ENCODE results near the gene SLC37A2. TPM values are rescaled to one million over a fixed set of nuclear protein-coding genes. Genes with fewer than 3 reads are reported as not detected.
A peak's percentile ranks its signal among the peaks of the same experiment; 100 is the strongest.

SLC37A2 gene
- total and polyA plus RNA-seq, 2 of the 4 experiments (the other 2 are of a cell fraction) = 0.72 to 1.1 TPM

GRCh38 chr11:125076378-125076945 lies 13.4 kb downstream of the SLC37A2 start:
- Histone ChIP-seq H3K4me1 (ENCODE audit: control insufficient read depth, insufficient read depth, low read length) (peaks cover under 1% of the 10 kb centered on the region; the same call in 1 of the 2 replicates), H3K9me3 (ENCODE audit: control insufficient read depth, insufficient read depth, low read length) (no peaks in the 10 kb centered on the region), H3K9ac (ENCODE audit: low read depth, low read length) (no peak overlapping the region), H2BK20ac (ENCODE audit: low read depth, low read length) (no peak overlapping the region), H3K18ac (ENCODE audit: low read depth, low read length) (no peak overlapping the region), H2BK5ac (ENCODE audit: low read depth, low read length, poor library complexity, severe bottlenecking) (no peak overlapping the region), H3K4me3 (ENCODE audit: insufficient read depth, low read depth, low read length) (no peak overlapping the region), H3K23ac (ENCODE audit: low read depth, low read length) (no peak overlapping the region), H3K27ac (ENCODE audit: insufficient read depth, low read length) (no peak overlapping the region), H2AK5ac (ENCODE audit: low read depth, low read length) (no peak overlapping the region), H3K9me1 (ENCODE audit: insufficient read depth, low read length) (0 out of 2 replicates have a peak, but pooled peaks cover 7% of the 10 kb centered on the region), H3K56ac (ENCODE audit: extremely low read depth, insufficient read depth, low read length) (no peak overlapping the region), H4K8ac (ENCODE audit: low read depth in 2 of 2, low read length in 2 of 2) (no peak overlapping the region), H2AK9ac (replicated peaks; ENCODE audit: low read depth, low read length, poor library complexity) (peak overlapping the region; percentile 83), H3K14ac (replicated peaks; ENCODE audit: low read depth, low read length) (no peak overlapping the region), H3K27me3 (ENCODE audit: control insufficient read depth, insufficient read depth, low read length) (no peaks in the 10 kb centered on the region; the same call in 1 of the 2 replicates), H2BK15ac (ENCODE audit: low read depth, low read length) (no peak overlapping the region), H3K4ac (ENCODE audit: low read depth, low read length) (no peak overlapping the region), H3K79me1 (ENCODE audit: low read depth in 1 of 2, low read length in 2 of 2) (no peaks in the 10 kb centered on the region), H2BK120ac (ENCODE audit: low read depth, low read length) (no peak overlapping the region), H3K4me2 (ENCODE audit: low read depth, low read length) (no peak overlapping the region), H4K20me1 (ENCODE audit: insufficient read depth, low read length) (no peaks in the 10 kb centered on the region), H3K36me3 (ENCODE audit: control insufficient read depth, insufficient read depth, low read length) (no peaks in the 10 kb centered on the region), H4K5ac (ENCODE audit: low read depth, low read length) (no peak overlapping the region), H2AFZ (replicated peaks; ENCODE audit: low read length, poor library complexity) (peak overlapping the region; percentile 36), H4K91ac (ENCODE audit: insufficient read depth, low read depth, low read length) (no peak overlapping the region)
- in situ Hi-C loops (cut with MboI; ENCODE audit: low sequenced_read_pairs) (no loop called here), intact Hi-C loops (cut with micrococcal nuclease) (no loop called here), dilution Hi-C loops (cut with HindIII; ENCODE audit: low sequenced_read_pairs, unreplicated experiment) (no loop called here)
- CTCF ChIA-PET = no interaction called here
- no peak for ATAC-seq (ENCODE audit: low read depth)
- POLR2A ChIA-PET (ENCODE audit: unreplicated experiment) = no interaction called here
- no TSS peak for BruUV-seq (replicated peaks)
- no peak for DNase-seq
- TF ChIP-seq ELK1 (IDR thresholded peaks at IDR 0.05; ENCODE audit: borderline replicate concordance, low read depth, low read length) = no peak
- TF ChIP-seq CEBPB (IDR thresholded peaks at IDR 0.05; ENCODE audit: low read depth, low read length) = no peak
- no peak for TF ChIP-seq SMC3 (IDR thresholded peaks at IDR 0.05; ENCODE audit: low read depth, low read length)
- TF ChIP-seq, protein P1, sequence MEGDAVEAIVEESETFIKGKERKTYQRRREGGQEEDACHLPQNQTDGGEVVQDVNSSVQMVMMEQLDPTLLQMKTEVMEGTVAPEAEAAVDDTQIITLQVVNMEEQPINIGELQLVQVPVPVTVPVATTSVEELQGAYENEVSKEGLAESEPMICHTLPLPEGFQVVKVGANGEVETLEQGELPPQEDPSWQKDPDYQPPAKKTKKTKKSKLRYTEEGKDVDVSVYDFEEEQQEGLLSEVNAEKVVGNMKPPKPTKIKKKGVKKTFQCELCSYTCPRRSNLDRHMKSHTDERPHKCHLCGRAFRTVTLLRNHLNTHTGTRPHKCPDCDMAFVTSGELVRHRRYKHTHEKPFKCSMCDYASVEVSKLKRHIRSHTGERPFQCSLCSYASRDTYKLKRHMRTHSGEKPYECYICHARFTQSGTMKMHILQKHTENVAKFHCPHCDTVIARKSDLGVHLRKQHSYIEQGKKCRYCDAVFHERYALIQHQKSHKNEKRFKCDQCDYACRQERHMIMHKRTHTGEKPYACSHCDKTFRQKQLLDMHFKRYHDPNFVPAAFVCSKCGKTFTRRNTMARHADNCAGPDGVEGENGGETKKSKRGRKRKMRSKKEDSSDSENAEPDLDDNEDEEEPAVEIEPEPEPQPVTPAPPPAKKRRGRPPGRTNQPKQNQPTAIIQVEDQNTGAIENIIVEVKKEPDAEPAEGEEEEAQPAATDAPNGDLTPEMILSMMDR (conservative IDR thresholded peaks at IDR 0.05; ENCODE audit: low read depth, low read length) = no peak
- no peak for TF ChIP-seq MAFK (IDR thresholded peaks at IDR 0.05; ENCODE audit: low read depth, low read length)
- TF ChIP-seq BHLHE40 (IDR thresholded peaks at IDR 0.05; ENCODE audit: low read depth, low read length) = no peak
- no peak for TF ChIP-seq RFX5 (IDR thresholded peaks at IDR 0.05; ENCODE audit: low read depth, low read length)
- WGBS, 2 experiments (ENCODE audit: extremely low coverage in 2 of 2, insufficient read length in 1 of 2) = 81% methylated on average over 5 of the region's 14 CpGs; no CpG with 5 or more reads in 1 of the 2 experiments

Measured in IMR-90 (cell line).